Kidney capillary endothelial cell (primary cell): ENCODE results near the gene HEMK1.

Experiments
- DNase-seq: peaks from one replicate; pipeline ENCODE4 v3.0.0-alpha.2; 2018; ENCODE audit warnings: low spot score

HEMK1 gene

DNA sequence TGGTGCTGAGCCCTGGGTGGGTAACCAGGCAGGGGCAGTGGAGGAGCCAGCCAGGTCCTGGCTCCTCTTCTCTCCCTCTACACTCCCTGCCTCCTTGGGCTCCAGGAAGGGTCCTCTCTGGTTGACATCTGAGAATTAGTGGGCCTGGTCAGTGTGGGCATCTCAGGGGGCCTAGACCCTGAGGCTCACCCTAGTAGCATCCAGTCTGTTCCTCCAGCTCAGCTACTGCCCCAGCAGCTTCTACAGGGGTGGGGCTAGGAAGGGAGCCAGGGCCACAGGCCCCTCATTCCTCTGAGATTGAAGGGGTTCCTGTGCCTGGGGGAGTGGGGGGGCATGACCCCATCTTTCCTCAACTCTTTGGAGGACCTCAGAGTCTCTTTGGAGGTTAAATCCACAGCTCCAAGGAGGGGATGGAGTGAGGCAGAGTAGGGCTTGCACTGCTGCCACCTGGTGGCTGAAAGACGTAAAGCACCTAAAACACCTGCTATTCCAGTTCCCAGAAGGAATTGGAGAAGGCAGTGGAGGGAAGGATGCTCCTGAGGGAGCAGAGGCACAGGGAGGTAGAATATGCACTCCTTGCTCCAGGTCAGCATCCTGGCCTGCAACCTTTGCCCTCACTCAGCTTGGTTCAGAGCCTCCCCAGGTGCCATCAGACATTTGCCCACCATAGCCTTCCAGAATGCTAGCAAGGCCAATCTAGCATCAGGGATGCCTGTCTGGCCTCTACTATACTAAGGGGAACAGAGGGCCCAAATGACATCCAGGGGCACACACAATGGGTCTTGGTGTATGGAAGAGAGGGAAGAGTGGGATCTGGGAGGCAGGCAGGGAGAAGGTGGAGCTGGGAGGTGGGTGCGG lies 26.9 kb upstream of the HEMK1 start:
- peak; percentile 70 for DNase-seq

DNA sequence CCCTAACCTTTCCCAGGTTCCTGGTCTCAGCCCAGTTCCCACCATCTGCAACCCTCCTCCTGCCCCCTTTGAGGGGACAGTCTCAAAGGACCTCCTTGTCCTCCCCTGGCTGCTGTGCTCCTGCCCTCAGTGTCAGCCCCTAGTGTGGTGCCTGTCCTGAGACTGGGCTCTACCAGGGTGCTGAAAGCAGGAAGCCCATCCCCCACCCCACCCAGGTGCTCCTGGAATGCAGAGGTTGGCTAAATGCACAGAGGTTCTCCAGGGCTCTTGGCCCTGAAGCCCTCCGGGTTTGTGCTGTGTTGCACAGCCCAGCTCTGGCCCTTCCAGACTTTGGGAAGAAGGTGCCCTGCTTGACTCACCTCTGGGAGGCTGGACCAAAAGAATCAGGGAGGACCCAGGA lies 23.5 kb upstream of the HEMK1 start:
- DNase-seq: no peak

DNA sequence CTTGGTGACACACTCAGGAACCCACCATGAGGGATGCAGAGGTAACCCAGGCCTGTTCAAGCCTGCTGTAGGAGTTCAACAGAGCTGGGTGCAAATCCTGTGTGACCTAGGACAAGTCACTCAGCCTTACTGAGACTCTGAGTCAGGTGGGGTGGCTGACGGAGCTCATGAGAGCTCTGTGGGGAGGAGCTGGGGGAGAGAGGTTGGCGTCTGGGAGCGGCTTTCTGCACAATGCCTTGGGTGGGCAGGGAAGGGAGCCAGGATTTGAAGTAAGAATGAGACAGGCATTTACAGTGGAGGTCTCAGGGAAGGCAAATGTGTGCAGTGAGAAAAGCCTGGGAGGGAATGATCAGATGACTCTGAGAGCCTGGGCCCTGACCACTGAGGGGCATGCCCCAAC lies 20.1 kb upstream of the HEMK1 start:
- no peak for DNase-seq

DNA sequence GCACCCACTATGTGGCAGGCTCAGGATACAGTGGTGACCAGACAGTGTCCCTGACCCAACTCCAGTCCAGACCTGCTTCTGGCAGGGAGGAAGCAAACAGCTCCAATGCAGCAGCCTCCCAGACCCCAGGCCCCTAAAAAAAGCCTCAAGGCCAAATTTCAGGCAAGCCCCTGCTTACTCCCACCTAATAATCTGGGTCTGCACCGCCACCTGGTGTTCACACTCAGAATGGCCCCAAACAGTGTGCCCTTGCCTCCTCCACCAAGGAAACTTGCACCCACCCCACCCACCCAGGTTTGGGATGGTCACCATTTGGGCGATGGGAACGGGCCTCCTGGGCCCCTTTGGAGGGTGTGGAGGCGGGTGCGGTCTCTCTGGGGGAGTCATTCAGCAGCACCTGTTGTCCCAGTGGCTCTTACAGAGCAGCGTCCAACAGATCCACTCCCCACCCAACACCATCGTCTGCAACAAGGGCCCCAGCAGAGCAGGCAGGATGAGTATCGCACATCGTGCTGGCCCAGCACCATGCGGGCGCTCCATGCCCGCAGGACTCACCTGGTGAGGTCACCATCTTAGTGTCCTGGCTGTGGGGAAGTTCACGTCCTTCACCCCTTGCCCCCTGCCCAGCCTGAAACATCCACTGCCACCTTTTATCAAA lies 19.1 kb upstream of the HEMK1 start:
- no peak for DNase-seq

DNA sequence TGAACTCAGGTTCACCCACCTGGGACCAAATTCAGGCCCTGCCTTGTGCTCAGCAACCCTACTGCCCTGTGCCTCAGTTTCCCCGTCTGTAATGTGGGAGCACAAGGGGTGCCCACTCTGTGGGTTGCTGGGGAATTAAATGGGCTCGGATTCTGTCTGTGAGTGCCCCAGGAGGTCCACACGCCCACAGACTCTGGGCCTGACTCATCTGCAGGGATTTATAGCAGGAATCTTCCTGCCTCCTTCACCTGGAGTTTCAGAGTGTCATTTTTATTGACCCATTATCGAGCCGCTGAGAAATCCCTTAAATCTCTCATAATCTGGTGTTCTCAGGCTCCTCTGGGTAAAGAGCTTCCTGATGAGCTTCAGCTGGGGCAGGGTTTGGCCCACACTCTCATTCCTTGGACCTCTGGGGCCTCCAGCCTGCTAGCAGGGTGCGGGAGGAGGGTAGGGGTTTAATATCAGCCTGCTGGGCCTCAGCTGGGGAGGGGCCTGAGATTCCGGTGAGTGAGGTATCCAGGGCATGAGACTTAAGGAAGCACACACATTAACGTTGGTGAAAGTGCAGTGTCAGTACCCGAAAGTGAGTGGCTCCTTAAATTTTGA lies 18.2 kb upstream of the HEMK1 start:
- no peak for DNase-seq

DNA sequence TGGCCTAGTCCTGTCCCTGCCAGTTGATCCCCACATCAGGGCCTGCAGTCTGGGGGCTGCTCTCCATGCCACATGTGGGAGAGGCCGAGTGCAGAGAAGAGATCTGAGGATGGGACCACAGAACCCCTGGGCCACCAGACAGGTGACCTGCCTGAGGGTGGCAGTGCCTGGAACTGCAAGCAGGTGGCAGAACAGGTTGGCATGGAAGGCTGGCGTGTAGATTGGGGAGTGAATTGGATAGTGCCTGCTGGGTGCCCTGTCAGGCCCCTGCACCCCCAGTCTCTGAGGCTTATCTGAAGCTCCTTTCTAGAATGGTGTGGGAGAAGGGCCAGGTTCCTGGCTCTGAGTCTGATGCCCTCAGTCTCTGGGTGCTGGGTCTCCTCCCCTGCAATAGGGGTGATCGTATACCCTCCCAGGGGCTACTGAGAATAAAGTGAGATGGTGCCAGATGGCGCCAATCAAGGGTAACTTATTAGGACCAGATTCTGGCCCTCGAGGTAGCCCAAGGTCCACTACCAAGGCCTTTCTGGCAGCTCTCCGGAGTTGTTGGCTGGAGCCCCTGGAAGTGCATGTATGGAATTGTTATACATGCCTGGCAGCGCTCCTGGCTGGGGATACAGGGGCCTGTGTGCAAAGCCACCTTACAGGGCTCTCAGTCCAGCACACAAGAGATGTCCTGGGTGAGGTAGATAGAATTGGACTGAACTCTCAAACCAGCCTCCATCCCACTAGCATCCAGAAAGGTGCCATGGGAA lies 17.5 kb upstream of the HEMK1 start:
- DNase-seq: no peak

DNA sequence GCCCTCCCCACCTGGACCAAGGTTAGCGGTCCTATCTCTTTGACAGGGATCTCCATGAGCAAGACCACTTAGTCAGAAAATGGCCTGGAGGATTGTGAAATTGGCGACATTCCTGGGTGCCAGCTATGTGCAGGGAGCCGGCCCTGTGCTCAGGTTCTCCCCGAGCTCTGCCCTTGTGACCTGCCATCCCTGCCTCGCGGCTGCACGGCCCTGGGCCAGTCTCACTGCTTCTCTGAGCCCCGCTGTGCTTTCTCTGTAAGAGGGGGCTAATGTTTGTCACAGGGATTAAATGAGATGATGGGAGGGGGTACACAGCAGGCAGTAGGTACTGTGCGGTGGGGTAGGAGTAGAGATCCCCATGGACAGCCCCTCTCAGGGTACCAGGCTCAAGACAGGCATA lies 16.7 kb upstream of the HEMK1 start:
- DNase-seq: no peak

DNA sequence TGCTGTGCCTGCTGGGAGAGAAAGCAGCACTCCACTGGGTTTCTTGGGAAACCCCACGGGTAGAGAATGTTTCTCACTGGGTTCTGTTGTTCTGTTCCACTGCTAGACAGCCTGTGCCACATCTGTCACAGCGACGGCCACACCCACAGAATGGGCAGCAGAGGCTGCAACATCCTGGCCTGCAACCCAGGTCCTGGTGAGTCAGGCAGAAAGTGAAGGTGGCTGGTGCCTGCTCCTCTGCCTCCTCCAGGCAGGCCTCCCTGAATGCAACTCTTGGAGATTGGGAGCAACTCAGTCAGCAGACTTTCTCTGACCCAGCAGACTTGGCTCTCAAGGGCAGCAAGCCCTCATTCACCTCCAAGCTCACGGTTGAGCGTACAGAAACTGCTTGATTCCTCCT lies 14.8 kb upstream of the HEMK1 start:
- no peak for DNase-seq

DNA sequence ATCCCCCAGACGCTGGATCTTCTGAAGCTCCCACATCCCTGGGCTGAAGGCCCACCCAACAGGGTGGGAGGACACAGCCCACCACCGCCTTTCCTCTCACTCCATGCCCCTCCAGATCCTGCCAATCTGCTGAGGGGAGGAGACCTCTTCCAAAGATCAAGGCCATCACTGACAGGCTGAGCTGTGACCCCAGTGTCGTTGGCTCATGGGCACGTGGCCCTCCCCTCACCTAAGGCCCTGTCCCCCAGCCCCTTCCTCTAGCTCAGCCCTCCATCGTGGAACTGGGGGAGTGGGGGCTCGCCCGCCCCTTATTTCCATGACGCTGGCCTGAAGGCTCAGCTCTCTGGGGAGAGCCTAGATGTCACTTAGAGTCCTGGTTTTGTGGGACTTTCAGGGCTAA lies 12.2 kb upstream of the HEMK1 start:
- DNase-seq: no peak

DNA sequence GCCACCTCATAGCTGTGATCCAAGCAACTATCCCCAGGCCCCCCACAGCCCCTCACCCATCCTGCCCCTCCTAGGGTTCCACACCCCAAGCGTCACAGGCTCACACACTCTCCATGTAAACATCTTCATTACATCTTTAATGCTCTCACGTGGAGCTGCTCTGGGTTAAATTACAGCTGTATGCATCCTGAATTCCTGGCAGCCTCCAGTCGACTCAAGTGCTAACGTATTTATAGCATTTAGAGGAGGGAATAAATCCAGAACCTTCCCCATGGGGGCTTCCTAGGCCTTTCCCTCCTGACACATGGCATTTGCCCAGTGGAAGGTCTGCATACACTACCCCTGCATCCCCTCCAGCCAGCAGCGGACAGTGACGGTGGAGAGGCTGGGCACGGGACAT lies 11.4 kb upstream of the HEMK1 start:
- no peak for DNase-seq

DNA sequence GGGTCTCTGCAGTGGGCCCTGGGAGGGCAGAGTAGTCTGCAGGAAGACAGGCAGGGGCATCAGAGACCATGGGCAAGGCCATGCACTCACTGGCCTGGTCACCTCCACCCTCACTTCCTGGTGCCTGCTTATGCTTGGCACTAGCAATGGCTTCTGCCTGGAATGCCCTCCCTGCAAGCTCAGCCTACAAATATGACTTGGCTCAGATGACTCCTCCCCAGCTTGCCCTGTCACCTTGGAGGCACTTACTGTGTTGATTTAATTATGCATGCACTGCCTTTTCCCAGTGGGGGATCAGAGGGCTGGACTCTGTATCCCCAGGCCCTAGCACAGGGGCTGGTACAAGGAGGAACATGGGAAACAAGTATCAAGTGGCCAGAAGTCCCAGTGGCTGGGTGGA lies 9.6 kb upstream of the HEMK1 start:
- no peak for DNase-seq

DNA sequence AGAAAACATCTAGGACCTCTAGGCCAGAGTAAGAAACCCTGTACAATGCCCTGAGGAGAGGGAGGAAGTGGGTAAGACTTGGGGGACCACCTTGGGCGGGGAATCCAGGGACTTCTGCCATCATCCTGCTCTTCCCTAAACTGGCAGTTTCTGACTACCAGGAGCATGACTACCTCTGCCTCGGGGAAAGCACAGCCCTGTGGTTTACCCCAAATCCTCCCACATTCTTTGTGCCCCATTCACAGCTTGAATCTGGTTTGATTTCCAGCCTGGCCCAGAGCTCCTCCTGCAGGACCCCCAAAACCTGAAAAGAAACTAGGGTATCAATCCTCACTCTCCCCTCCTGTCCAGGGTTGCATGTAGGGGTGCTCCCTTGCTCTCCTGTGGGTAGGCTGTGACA lies 6.5 kb upstream of the HEMK1 start:
- no peak for DNase-seq

DNA sequence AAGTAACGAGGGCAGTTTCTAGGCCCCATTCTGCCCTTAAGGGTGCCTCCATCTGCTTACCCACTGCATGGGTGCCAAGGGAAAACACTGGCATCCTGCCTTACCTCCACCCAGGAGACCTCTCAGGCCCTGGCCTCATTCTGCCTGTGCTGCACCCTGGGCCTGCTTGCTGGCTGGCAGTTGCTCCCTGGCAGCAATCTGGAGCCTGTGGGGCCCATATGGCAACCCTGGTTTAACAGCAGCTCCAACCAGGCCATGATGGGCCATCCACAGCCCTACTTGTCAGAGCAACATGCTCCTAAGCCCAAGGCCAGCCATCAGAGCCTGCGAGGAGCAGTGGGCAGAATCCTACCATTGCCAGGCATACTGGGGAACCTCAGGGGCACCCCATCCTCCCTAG lies 5.5 kb upstream of the HEMK1 start:
- DNase-seq: no peak

DNA sequence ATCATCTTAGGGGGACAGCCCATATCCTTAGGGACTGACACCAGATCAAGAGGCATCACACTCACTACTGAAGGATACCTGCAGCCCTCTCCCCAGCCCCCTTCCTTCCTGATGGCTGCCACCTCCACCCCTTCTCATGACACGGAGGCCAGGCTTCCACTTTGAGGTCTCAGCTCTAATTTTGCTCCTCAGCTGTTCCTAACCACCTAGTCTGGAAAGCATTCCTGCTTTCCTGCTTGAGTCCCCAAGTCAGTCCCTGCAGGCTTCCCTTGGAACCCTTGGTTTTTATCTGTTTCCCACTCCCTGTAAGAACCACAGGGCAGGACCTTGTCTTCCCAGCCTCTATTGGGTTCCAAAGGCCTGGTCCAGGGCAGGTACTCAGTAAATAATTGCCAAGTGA lies 5.0 kb upstream of the HEMK1 start:
- DNase-seq: no peak

DNA sequence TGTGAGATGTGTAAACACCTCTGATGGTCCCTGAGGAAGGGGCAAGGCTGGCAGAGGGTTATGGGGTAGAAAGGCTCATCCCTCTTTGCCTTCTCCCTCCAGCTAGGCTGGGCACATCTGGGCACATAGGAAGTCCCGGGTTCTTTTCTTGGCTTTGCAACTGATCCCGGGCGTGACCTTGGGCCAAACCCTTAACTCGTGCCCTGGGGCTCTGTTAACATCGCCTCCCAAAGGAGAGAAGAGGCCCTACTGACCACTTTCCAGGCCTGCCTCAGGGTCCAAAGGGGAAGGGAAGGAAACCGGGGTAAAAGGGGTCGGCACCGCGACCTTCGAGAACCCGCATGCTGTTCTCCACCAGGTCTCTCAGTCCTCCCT lies 2.3 kb upstream of the HEMK1 start:
- DNase-seq: no peak

DNA sequence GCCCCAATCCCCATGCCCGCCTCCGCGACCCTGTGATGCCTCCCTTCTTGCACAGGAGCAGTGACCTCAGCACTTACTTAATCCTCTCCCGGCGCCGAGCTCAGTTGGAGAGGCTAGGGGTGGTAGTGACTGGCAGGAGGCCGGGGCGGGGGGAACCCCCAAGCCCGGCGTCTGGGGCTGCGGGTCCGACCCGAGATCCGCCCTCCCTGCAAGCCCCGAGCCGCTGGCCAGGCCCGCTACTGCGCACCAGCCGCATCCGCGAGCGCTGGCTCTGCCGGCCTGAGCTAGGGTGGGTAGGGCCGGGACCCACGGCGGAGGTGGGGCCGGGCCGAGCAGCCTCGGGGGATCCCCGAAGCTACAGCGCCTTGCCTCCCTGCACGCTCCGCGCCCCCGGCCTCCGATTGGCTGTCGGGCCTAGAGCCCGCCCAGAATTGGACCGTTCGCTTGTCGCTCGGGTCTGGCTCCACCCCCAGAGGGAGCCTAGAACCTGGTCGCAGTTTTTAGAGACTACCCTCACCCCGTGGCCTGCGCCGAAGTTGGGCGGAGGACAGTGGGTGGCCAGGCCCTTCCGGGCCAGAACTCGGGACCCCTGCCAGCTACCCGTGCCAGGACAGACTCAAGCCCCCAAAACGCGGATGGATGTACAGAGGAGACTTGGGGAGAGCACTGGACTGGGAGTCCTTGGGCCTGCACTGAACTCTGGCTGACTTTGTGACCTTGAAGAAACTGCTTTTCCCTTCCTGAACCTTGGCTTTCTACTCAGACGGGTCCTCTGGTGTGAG lies 1.7 kb upstream of the HEMK1 start, which contains the start of gene C3orf18:
TSS of gene C3orf18 (minus strand) at position 362 of the 782 bp plus-strand sequence. CDS start 2,048 bp downstream, outside the sequence.
- DNase-seq: peak; percentile 73

DNA sequence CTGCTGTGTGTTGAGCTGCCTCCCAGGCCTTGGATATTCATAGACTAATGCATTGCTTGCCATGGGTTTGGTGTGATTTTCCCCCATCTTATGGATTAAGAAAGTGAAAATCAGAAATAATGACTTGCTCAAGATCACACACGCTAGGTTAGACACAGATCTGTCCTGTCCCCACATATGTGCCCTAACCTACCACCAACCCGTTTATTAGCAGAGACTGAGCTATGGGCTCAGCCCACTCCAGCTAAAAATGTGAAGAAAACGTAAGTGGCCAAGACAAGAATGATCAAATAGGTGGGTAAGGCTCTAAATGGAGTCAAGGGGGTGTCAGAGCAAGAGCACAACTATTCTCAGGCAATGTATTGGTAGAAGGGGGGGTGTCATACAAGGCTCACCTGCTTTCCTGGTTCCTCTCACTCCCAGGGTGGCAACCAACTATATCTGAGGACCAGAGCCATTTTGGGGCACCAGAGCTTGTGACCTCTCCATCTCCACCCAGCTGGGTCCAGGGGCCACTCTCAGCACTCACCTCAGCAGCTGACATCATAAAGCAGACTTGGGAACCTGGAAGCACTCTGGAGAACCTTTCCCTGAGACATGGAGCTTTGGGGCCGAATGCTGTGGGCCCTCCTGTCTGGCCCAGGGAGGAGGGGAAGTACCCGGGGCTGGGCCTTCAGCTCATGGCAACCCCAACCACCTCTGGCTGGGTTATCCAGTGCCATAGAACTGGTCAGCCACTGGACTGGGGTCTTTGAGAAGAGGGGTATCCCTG lies 1.4 kb downstream of the HEMK1 start:
- DNase-seq: no peak

DNA sequence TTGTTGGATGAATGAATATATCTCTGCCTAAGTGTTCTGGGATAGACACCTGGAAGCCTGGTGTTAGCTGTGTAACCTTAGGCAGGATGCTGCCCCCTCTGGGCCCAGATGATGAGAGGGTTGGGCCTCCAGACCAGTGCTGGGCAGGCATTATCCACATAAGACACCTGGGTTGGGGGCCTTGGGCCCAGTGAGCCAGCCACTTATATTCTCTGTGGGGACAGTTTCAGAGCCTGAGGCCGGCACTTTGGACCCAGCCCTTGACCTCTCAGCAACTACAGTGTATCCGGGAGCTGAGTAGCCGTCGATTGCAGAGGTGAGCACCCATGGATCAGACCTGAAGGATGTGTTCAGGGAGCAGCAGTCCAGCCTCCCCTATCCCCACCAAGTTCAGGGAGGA lies 2.2 kb downstream of the HEMK1 start:
- DNase-seq: no peak

DNA sequence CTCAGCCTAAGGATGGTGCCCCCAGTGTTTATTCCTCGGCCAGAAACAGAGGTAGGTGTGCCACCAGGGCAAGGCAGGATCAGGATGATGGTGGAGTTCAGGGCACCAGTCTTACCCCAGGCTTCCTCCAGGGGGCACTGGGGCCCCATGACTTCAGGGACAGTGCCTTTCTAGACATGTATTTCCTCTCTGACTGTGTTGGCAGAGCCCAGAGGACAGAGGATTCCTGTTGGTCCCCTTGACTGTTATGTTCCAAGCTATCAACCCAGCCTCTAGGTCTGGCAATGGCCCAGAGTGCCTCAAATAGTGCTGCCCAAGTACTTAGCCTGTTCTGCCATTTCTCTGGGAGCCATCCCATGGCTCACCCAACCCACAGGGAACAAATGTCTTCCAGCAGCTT lies 2.8 kb downstream of the HEMK1 start:
- DNase-seq: peak; percentile 66

DNA sequence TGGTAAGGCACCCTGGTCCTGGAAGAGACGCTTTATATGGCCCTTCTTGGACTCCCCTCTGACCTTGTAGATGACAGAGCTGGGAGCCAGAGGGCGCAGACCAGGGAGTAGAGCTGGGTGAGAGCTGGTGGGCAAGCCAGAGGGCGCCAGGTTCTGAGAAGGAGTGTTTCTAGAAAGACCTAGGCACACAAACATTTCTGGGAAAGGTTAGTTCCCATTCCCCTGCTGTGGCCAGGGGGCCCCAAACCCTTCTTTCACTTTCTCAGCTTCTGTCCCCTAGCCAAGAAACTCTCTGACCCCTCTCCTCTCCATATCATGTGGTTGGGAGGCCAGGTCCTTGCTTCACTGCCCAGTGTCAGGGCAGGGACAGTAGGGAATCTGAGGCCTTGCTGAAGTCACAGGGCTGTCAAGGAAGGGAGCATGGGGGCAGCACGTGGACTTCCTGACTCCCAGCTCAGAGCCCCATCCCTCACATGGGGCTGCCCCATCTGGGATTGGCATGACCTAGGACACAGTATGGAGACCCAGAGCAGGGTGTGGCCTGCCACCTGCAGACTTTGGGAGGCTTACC lies 3.6 kb downstream of the HEMK1 start:
- no peak for DNase-seq
